ENCODE results near the gene PRR20G.
"Not testable (repeated sequence)": the region's sequence is repeated elsewhere in the genome, so short reads cannot be mapped to it uniquely, and the experiment has no call there.

Gene PRR20G

GRCh38 chr3:127323581-127323980 lies 35.7 kb upstream of the PRR20G start:
- H3K27me3 ChIP-seq (replicated peaks; ENCODE audit: control insufficient read depth, insufficient read depth, low read length, poor library complexity, severe bottlenecking), result no peaks in the 10 kb centered on the region
- H3K27ac ChIP-seq (ENCODE audit: insufficient read depth, low read length, poor library complexity, severe bottlenecking), result no peak overlapping the region
- no peak overlapping the region for H3K4me3 ChIP-seq (ENCODE audit: insufficient read depth, low read depth, low read length, poor library complexity, severe bottlenecking)
- no peaks in the 10 kb centered on the region for H3K4me1 ChIP-seq (ENCODE audit: control insufficient read depth, insufficient read depth, low read length, poor library complexity, severe bottlenecking)
- no peaks in the 10 kb centered on the region for H3K9me3 ChIP-seq (ENCODE audit: control insufficient read depth, low read length)
- H3K36me3 ChIP-seq (ENCODE audit: control insufficient read depth, insufficient read depth, low read length), result no peaks in the 10 kb centered on the region
- DNase-seq, result no peak

GRCh38 chr3:127321371-127321770 lies 33.5 kb upstream of the PRR20G start:
- Histone ChIP-seq H3K36me3 (ENCODE audit: control insufficient read depth, insufficient read depth, low read length) (no peaks in the 10 kb centered on the region), H3K27ac (ENCODE audit: insufficient read depth, low read length, poor library complexity, severe bottlenecking) (no peak overlapping the region)

GRCh38 chr3:127320529-127321121 lies 32.8 kb upstream of the PRR20G start:
- Histone ChIP-seq H3K9me3 (ENCODE audit: control insufficient read depth, low read length) (no peaks in the 10 kb centered on the region), H3K4me3 (ENCODE audit: insufficient read depth, low read depth, low read length, poor library complexity, severe bottlenecking) (no peak overlapping the region), H3K4me1 (ENCODE audit: control insufficient read depth, insufficient read depth, low read length, poor library complexity, severe bottlenecking) (no peaks in the 10 kb centered on the region), H3K36me3 (ENCODE audit: control insufficient read depth, insufficient read depth, low read length) (no peaks in the 10 kb centered on the region), H3K27ac (ENCODE audit: insufficient read depth, low read length, poor library complexity, severe bottlenecking) (no peak overlapping the region), H3K27me3 (replicated peaks; ENCODE audit: control insufficient read depth, insufficient read depth, low read length, poor library complexity, severe bottlenecking) (no peaks in the 10 kb centered on the region)
- DNase-seq, result no peak

More at GRCh38 chr3:127321371-127321770, 33.5 kb upstream of the PRR20G start:
- Histone ChIP-seq H3K4me3 (ENCODE audit: insufficient read depth, low read depth, low read length, poor library complexity, severe bottlenecking) (no peak overlapping the region), H3K27me3 (replicated peaks; ENCODE audit: control insufficient read depth, insufficient read depth, low read length, poor library complexity, severe bottlenecking) (no peaks in the 10 kb centered on the region), H3K9me3 (ENCODE audit: control insufficient read depth, low read length) (no peaks in the 10 kb centered on the region), H3K4me1 (ENCODE audit: control insufficient read depth, insufficient read depth, low read length, poor library complexity, severe bottlenecking) (no peaks in the 10 kb centered on the region)
- no peak for DNase-seq

GRCh38 chr3:127316685-127317084 lies 28.8 kb upstream of the PRR20G start:
- no peak overlapping the region for H3K27ac ChIP-seq (ENCODE audit: insufficient read depth, low read length, poor library complexity, severe bottlenecking)
- DNase-seq, result no peak
- no peaks in the 10 kb centered on the region for H3K9me3 ChIP-seq (ENCODE audit: control insufficient read depth, low read length)
- H3K4me3 ChIP-seq (ENCODE audit: insufficient read depth, low read depth, low read length, poor library complexity, severe bottlenecking), result no peak overlapping the region
- no peaks in the 10 kb centered on the region for H3K27me3 ChIP-seq (replicated peaks; ENCODE audit: control insufficient read depth, insufficient read depth, low read length, poor library complexity, severe bottlenecking)
- H3K4me1 ChIP-seq (ENCODE audit: control insufficient read depth, insufficient read depth, low read length, poor library complexity, severe bottlenecking), result no peaks in the 10 kb centered on the region
- no peaks in the 10 kb centered on the region for H3K36me3 ChIP-seq (ENCODE audit: control insufficient read depth, insufficient read depth, low read length)

GRCh38 chr3:127312818-127313217 lies 25.0 kb upstream of the PRR20G start:
- no peak overlapping the region for H3K27ac ChIP-seq (ENCODE audit: insufficient read depth, low read length, poor library complexity, severe bottlenecking)
- H3K4me1 ChIP-seq (ENCODE audit: control insufficient read depth, insufficient read depth, low read length, poor library complexity, severe bottlenecking), result no peaks in the 10 kb centered on the region
- no peaks in the 10 kb centered on the region for H3K9me3 ChIP-seq (ENCODE audit: control insufficient read depth, low read length)
- no peaks in the 10 kb centered on the region for H3K36me3 ChIP-seq (ENCODE audit: control insufficient read depth, insufficient read depth, low read length)
- DNase-seq, result no peak
- no peaks in the 10 kb centered on the region for H3K27me3 ChIP-seq (replicated peaks; ENCODE audit: control insufficient read depth, insufficient read depth, low read length, poor library complexity, severe bottlenecking)
- H3K4me3 ChIP-seq (ENCODE audit: insufficient read depth, low read depth, low read length, poor library complexity, severe bottlenecking), result no peak overlapping the region

GRCh38 chr3:127308821-127309220 lies 21.0 kb upstream of the PRR20G start:
- H3K4me1 ChIP-seq (ENCODE audit: control insufficient read depth, insufficient read depth, low read length, poor library complexity, severe bottlenecking); H3K27me3 ChIP-seq (replicated peaks; ENCODE audit: control insufficient read depth, insufficient read depth, low read length, poor library complexity, severe bottlenecking); H3K36me3 ChIP-seq (ENCODE audit: control insufficient read depth, insufficient read depth, low read length); H3K4me3 ChIP-seq (ENCODE audit: insufficient read depth, low read depth, low read length, poor library complexity, severe bottlenecking); H3K27ac ChIP-seq (ENCODE audit: insufficient read depth, low read length, poor library complexity, severe bottlenecking); DNase-seq; H3K9me3 ChIP-seq (ENCODE audit: control insufficient read depth, low read length): not testable (repeated sequence)

GRCh38 chr3:127307916-127308315 lies 20.1 kb upstream of the PRR20G start:
- H3K9me3 ChIP-seq (ENCODE audit: control insufficient read depth, low read length), result no peaks in the 10 kb centered on the region
- H3K36me3 ChIP-seq (ENCODE audit: control insufficient read depth, insufficient read depth, low read length), result no peaks in the 10 kb centered on the region
- no peak overlapping the region for H3K27ac ChIP-seq (ENCODE audit: insufficient read depth, low read length, poor library complexity, severe bottlenecking)
- no peaks in the 10 kb centered on the region for H3K27me3 ChIP-seq (replicated peaks; ENCODE audit: control insufficient read depth, insufficient read depth, low read length, poor library complexity, severe bottlenecking)
- no peak for DNase-seq
- H3K4me3 ChIP-seq (ENCODE audit: insufficient read depth, low read depth, low read length, poor library complexity, severe bottlenecking), result no peak overlapping the region
- no peaks in the 10 kb centered on the region for H3K4me1 ChIP-seq (ENCODE audit: control insufficient read depth, insufficient read depth, low read length, poor library complexity, severe bottlenecking)

DNA sequence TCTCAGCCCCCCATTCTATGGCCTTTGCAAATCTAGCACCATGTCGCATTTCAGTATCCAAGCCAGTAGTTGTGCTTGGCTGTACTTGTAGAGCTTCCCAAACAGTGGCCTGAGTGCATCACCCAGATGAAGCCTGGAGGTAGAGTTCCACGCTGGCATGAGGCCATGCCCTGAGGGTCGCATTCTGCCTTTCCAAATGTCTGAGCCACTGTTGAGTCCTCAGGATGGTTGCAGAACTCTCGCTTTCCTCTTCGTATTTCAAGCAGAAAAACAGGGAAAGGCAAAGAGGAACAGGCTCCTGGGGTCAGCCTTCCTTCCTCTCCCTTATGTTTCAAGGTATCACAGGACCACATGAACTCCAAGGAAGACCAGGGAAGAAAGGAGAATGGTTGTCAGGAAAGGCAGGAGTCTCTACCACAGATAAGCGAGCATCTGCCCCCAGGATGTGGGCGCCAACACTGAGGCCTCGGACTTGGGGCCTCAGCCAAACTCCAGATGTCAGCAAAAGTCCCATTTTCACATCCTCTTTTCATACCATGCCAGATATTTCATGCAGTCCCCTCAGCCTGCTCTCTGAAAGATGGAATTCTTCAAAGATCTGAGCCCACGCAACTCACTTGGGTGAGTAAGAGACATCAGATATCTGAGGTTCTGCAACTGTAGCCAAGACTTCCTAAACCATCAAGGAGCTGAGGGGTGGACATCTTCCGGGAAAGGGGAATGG lies 19.4 kb upstream of the PRR20G start:
- DNase-seq, result no peak
- H3K9me3 ChIP-seq (ENCODE audit: control insufficient read depth, low read length), result no peaks in the 10 kb centered on the region
- H3K27ac ChIP-seq (ENCODE audit: insufficient read depth, low read length, poor library complexity, severe bottlenecking), result no peak overlapping the region
- no peaks in the 10 kb centered on the region for H3K27me3 ChIP-seq (replicated peaks; ENCODE audit: control insufficient read depth, insufficient read depth, low read length, poor library complexity, severe bottlenecking)
- H3K4me3 ChIP-seq (ENCODE audit: insufficient read depth, low read depth, low read length, poor library complexity, severe bottlenecking), result no peak overlapping the region
- H3K4me1 ChIP-seq (ENCODE audit: control insufficient read depth, insufficient read depth, low read length, poor library complexity, severe bottlenecking), result no peaks in the 10 kb centered on the region
- no peaks in the 10 kb centered on the region for H3K36me3 ChIP-seq (ENCODE audit: control insufficient read depth, insufficient read depth, low read length)

GRCh38 chr3:127306361-127307111 lies 18.7 kb upstream of the PRR20G start:
- no peaks in the 10 kb centered on the region for H3K4me1 ChIP-seq (ENCODE audit: control insufficient read depth, insufficient read depth, low read length, poor library complexity, severe bottlenecking)
- no peaks in the 10 kb centered on the region for H3K36me3 ChIP-seq (ENCODE audit: control insufficient read depth, insufficient read depth, low read length)
- H3K4me3 ChIP-seq (ENCODE audit: insufficient read depth, low read depth, low read length, poor library complexity, severe bottlenecking), result no peak overlapping the region
- no peaks in the 10 kb centered on the region for H3K9me3 ChIP-seq (ENCODE audit: control insufficient read depth, low read length)
- H3K27me3 ChIP-seq (replicated peaks; ENCODE audit: control insufficient read depth, insufficient read depth, low read length, poor library complexity, severe bottlenecking), result no peaks in the 10 kb centered on the region
- no peak overlapping the region for H3K27ac ChIP-seq (ENCODE audit: insufficient read depth, low read length, poor library complexity, severe bottlenecking)
- DNase-seq, result no peak

- H3K36me3 ChIP-seq (ENCODE audit: control insufficient read depth, insufficient read depth, low read length), result no peaks in the 10 kb centered on the region
- no peak overlapping the region for H3K27ac ChIP-seq (ENCODE audit: insufficient read depth, low read length, poor library complexity, severe bottlenecking)
- no peak for DNase-seq
- H3K4me1 ChIP-seq (ENCODE audit: control insufficient read depth, insufficient read depth, low read length, poor library complexity, severe bottlenecking), result no peaks in the 10 kb centered on the region
- no peak overlapping the region for H3K4me3 ChIP-seq (ENCODE audit: insufficient read depth, low read depth, low read length, poor library complexity, severe bottlenecking)
- H3K27me3 ChIP-seq (replicated peaks; ENCODE audit: control insufficient read depth, insufficient read depth, low read length, poor library complexity, severe bottlenecking), result no peaks in the 10 kb centered on the region
- no peaks in the 10 kb centered on the region for H3K9me3 ChIP-seq (ENCODE audit: control insufficient read depth, low read length)
These were observed 17.7 kb upstream of the PRR20G start for GRCh38 chr3:127305499-127306060.

All from effector memory CD4-positive, alpha-beta T cell (primary cell).